WTC11 (cell line): ENCODE data around the gene OR2Y1. TPM values are rescaled to one million over a fixed set of nuclear protein-coding genes. Genes with fewer than 3 reads are reported as not detected.
"Not testable (repeated sequence)": the region's sequence is repeated elsewhere in the genome, so short reads cannot be mapped to it uniquely, and the experiment has no call there.

Source experiments
- ATAC-seq: fragments of 200-7000 bp; cut with Tn5 transposase; 2 replicates; pipeline ENCODE4 v1.10.0; 2021; ENCODE audit warnings: mild to moderate bottlenecking, moderate library complexity
- CTCF ChIA-PET: fragments of 300-600 bp; sonication (Branson Sonifier 250); formaldehyde crosslinking; loops from one replicate; lab custom pipeline; 2021; ENCODE audit warnings: antibody characterized with exemption; lab: Charles Lee
- POLR2A ChIA-PET: fragments of 350-600 bp; sonication (Branson Sonifier 250); formaldehyde crosslinking; loops from one replicate; lab custom pipeline; 2021; ENCODE audit warnings: antibody characterized with exemption; lab: Charles Lee
- DNase-seq: peaks from one replicate; pipeline ENCODE4 v3.0.0; 2021; ENCODE audit warnings: low spot score
- H3K27ac Mint-ChIP-seq: 2 replicates; pipeline ENCODE4 v1.8.0; 2021; ENCODE audit warnings: mixed read lengths
- H3K27me3 Mint-ChIP-seq: 2 replicates; pipeline ENCODE4 v1.8.0; 2021; ENCODE audit warnings: low read depth, mild to moderate bottlenecking, moderate library complexity, mixed read lengths
- H3K36me3 Mint-ChIP-seq: 2 replicates; pipeline ENCODE4 v1.8.0; 2021; ENCODE audit warnings: mixed read lengths
- H3K4me1 Mint-ChIP-seq: 2 replicates; pipeline ENCODE4 v1.8.0; 2022; ENCODE audit warnings: mixed read lengths
- H3K4me3 Mint-ChIP-seq: 2 replicates; pipeline ENCODE4 v1.8.0; 2021; ENCODE audit warnings: mild to moderate bottlenecking, moderate library complexity, mixed read lengths
- H3K9me3 Mint-ChIP-seq: 2 replicates; pipeline ENCODE4 v1.8.0; 2021; ENCODE audit warnings: mixed read lengths
- CBFB ChIP-seq: sonication (generic); formaldehyde crosslinking; IDR thresholded peaks from 2 replicates; pipeline ENCODE4 v1.8.1; 2022; ENCODE audit warnings: mild to moderate bottlenecking, low read depth, missing genetic modification reagents
- CDX4 ChIP-seq: fragments of 250-450 bp; sonication (Bioruptor Pico); IDR thresholded peaks from 2 replicates; pipeline ENCODE4 v1.9.0; 2021; ENCODE audit warnings: moderate library complexity, mild to moderate bottlenecking, inconsistent platforms, borderline replicate concordance
- E2F5 ChIP-seq: sonication (generic); formaldehyde crosslinking; IDR thresholded peaks from 2 replicates; pipeline ENCODE4 v1.8.1; 2022; ENCODE audit warnings: mild to moderate bottlenecking, moderate library complexity, missing genetic modification reagents
- ELF4 ChIP-seq: sonication (generic); formaldehyde crosslinking; IDR thresholded peaks from 2 replicates; pipeline ENCODE4 v1.8.1; 2022; ENCODE audit warnings: low read depth, mild to moderate bottlenecking, moderate library complexity, missing genetic modification reagents
- FOXK1 ChIP-seq: sonication (generic); formaldehyde crosslinking; IDR thresholded peaks from 2 replicates; pipeline ENCODE4 v1.8.0; 2022; ENCODE audit warnings: mild to moderate bottlenecking, moderate library complexity, missing genetic modification reagents
- HMGA2 ChIP-seq: fragments of 250-450 bp; sonication (Bioruptor Pico); IDR thresholded peaks from 2 replicates; pipeline ENCODE4 v1.4.0; 2021; ENCODE audit warnings: mild to moderate bottlenecking, moderate library complexity
- JAZF1 ChIP-seq: fragments of 250-450 bp; sonication (Bioruptor Pico); IDR thresholded peaks from 2 replicates; pipeline ENCODE4 v1.9.0; 2021; ENCODE audit warnings: moderate library complexity, mild to moderate bottlenecking, inconsistent platforms
- KAT7 ChIP-seq: sonication (generic); formaldehyde crosslinking; IDR thresholded peaks from 2 replicates; pipeline ENCODE4 v1.8.1; 2023; ENCODE audit warnings: missing genetic modification reagents, mild to moderate bottlenecking, borderline replicate concordance
- MLX ChIP-seq: sonication (generic); formaldehyde crosslinking; IDR thresholded peaks from 2 replicates; pipeline ENCODE4 v1.8.1; 2023; ENCODE audit warnings: mild to moderate bottlenecking, missing genetic modification reagents, moderate library complexity
- MYBL2 ChIP-seq: sonication (generic); formaldehyde crosslinking; IDR thresholded peaks from 2 replicates; pipeline ENCODE4 v1.8.1; 2023; ENCODE audit warnings: mild to moderate bottlenecking, moderate library complexity, missing genetic modification reagents
- NFYB ChIP-seq: sonication (generic); formaldehyde crosslinking; conservative IDR thresholded peaks from 2 replicates; pipeline ENCODE4 v1.8.0; 2022; ENCODE audit warnings: low read depth, missing genetic modification reagents
- NR3C1 ChIP-seq: sonication (generic); formaldehyde crosslinking; conservative IDR thresholded peaks from 2 replicates; pipeline ENCODE4 v1.8.1; 2023; ENCODE audit warnings: low read depth, mild to moderate bottlenecking, missing genetic modification reagents
- PRRX2 ChIP-seq: fragments of 250-450 bp; sonication (Bioruptor Pico); IDR thresholded peaks from 2 replicates; pipeline ENCODE4 v1.8.0; 2021; ENCODE audit warnings: mild to moderate bottlenecking
- RELA ChIP-seq: sonication (generic); formaldehyde crosslinking; IDR thresholded peaks from 2 replicates; pipeline ENCODE4 v1.8.1; 2022; ENCODE audit warnings: missing genetic modification reagents, mild to moderate bottlenecking, borderline replicate concordance
- SMAD3 ChIP-seq: sonication (generic); formaldehyde crosslinking; IDR thresholded peaks from 2 replicates; pipeline ENCODE4 v1.8.0; 2022; ENCODE audit warnings: missing genetic modification reagents, mild to moderate bottlenecking, borderline replicate concordance
- SMAD4 ChIP-seq: sonication (generic); formaldehyde crosslinking; IDR thresholded peaks from 2 replicates; pipeline ENCODE4 v1.8.0; 2022; ENCODE audit warnings: mild to moderate bottlenecking, missing genetic modification reagents
- SOX15 ChIP-seq: fragments of 250-450 bp; sonication (Bioruptor Pico); IDR thresholded peaks from 2 replicates; pipeline ENCODE4 v1.9.0; 2021; ENCODE audit warnings: mild to moderate bottlenecking
- STAT6 ChIP-seq: sonication (generic); formaldehyde crosslinking; conservative IDR thresholded peaks from 2 replicates; pipeline ENCODE4 v1.8.1; 2023; ENCODE audit warnings: mild to moderate bottlenecking, low read depth, missing genetic modification reagents, moderate library complexity
- ZBTB43 ChIP-seq: sonication (generic); formaldehyde crosslinking; IDR thresholded peaks from 2 replicates; pipeline ENCODE4 v1.8.1; 2023; ENCODE audit warnings: mild to moderate bottlenecking, missing genetic modification reagents
- ZNF671 ChIP-seq: fragments of 250-450 bp; sonication (Bioruptor Pico); IDR thresholded peaks from 2 replicates; pipeline ENCODE4 v1.8.0; 2021; ENCODE audit warnings: mild to moderate bottlenecking
- total RNA-seq: library from RNA; stranded (reverse); gene quantifications from 3 replicates; pipeline ENCODE4 v1.2.3, GENCODE V29; 2021

The OR2Y1 gene
- total RNA-seq, 1 experiment from 2014 or later = not detected

- Mint-ChIP-seq H3K9me3 (peaks cover 4% of the 10 kb centered on the region), H3K27ac (no peak overlapping the region), H3K36me3 (0 out of 2 replicates have a peak, but pooled peaks cover 2% of the 10 kb centered on the region), H3K4me3 (no peak overlapping the region), H3K27me3 (no peaks in the 10 kb centered on the region; the same call in 1 of the 2 replicates), H3K4me1 (no peaks in the 10 kb centered on the region)
- POLR2A ChIA-PET = no interaction called here
- ATAC-seq = no peak
- DNase-seq = no peak
- 0 out of 2 replicates have a peak, but pooled peaks have one; percentile 31 for TF ChIP-seq MLX
- no peak for TF ChIP-seq HMGA2 (CRISPR knock-in tag)
- no peak for TF ChIP-seq ZBTB43 (CRISPR knock-in tag)
- TF ChIP-seq, all 79 proteins: peak for 1
- CTCF ChIA-PET = interaction anchor here (0.6 to 2.5 kb wide), 27 partner anchors 9 to 518 kb away, joined by 3 to 18 read pairs (median 5); partner anchors contain the start of gene FLT4
Observed at GRCh38 chr5:180718810-180719453, 20.9 kb downstream of the OR2Y1 start.

GRCh38 chr5:180717989-180718388 is 21.9 kb downstream of the OR2Y1 start:
- H3K4me3 Mint-ChIP-seq = no peak overlapping the region
- H3K4me1 Mint-ChIP-seq = no peaks in the 10 kb centered on the region; the same call in 1 of the 2 replicates
- H3K27me3 Mint-ChIP-seq = no peaks in the 10 kb centered on the region; the same call in 1 of the 2 replicates
- POLR2A ChIA-PET = no interaction called here
- ATAC-seq (no peak), DNase-seq (no peak)
- TF ChIP-seq E2F5 (CRISPR knock-in tag) (no peak), CDX4 (CRISPR knock-in tag) (no peak), MYBL2 (CRISPR knock-in tag) (no peak), ZNF671 (CRISPR knock-in tag) (no peak), STAT6 (CRISPR knock-in tag) (no peak), NFYB (CRISPR knock-in tag) (no peak)
- CTCF ChIA-PET = interaction anchor here (0.8 to 2.5 kb wide), 19 partner anchors 8 to 517 kb away, joined by 3 to 18 read pairs (median 6); partner anchors contain the start of gene FLT4
- peaks cover 11% of the 10 kb centered on the region for H3K36me3 Mint-ChIP-seq
- H3K9me3 Mint-ChIP-seq = peaks cover 14% of the 10 kb centered on the region
- H3K27ac Mint-ChIP-seq = no peak overlapping the region

- no peak for DNase-seq
- H3K27ac Mint-ChIP-seq = no peak overlapping the region
- H3K36me3 Mint-ChIP-seq = peaks cover 19% of the 10 kb centered on the region
- no peaks in the 10 kb centered on the region; the same call in 1 of the 2 replicates for H3K27me3 Mint-ChIP-seq
- no peak for TF ChIP-seq PRRX2 (CRISPR knock-in tag)
- TF ChIP-seq HMGA2 (CRISPR knock-in tag) = no peak
- TF ChIP-seq, all 79 proteins: peak for 0
- peaks cover 11% of the 10 kb centered on the region for H3K4me1 Mint-ChIP-seq
- no peak overlapping the region for H3K4me3 Mint-ChIP-seq
- H3K9me3 Mint-ChIP-seq = peaks cover 39% of the 10 kb centered on the region
- ChIA-PET CTCF (interaction anchor here (2.6 kb wide), 1 partner anchor 15 kb away, joined by 18 read pairs; no protein-coding TSS in a partner anchor), POLR2A (no interaction called here)
- no peak for ATAC-seq
Observed at GRCh38 chr5:180704362-180704761, 35.5 kb downstream of the OR2Y1 start.

- H3K4me1 Mint-ChIP-seq = peaks cover 11% of the 10 kb centered on the region
- H3K4me3 Mint-ChIP-seq = no peak overlapping the region
- TF ChIP-seq JAZF1 (CRISPR knock-in tag) (no peak), FOXK1 (CRISPR knock-in tag) (no peak), SOX15 (CRISPR knock-in tag) (no peak), RELA (CRISPR knock-in tag) (no peak), ELF4 (CRISPR knock-in tag) (no peak), NR3C1 (CRISPR knock-in tag) (no peak), NFYB (CRISPR knock-in tag) (no peak), CBFB (CRISPR knock-in tag) (no peak), SMAD4 (CRISPR knock-in tag) (no peak), KAT7 (no peak), SMAD3 (CRISPR knock-in tag) (no peak)
- DNase-seq = no peak
- no peaks in the 10 kb centered on the region; the same call in 1 of the 2 replicates for H3K27me3 Mint-ChIP-seq
- H3K27ac Mint-ChIP-seq = no peak overlapping the region
- peaks cover 43% of the 10 kb centered on the region for H3K9me3 Mint-ChIP-seq
- ChIA-PET POLR2A (no interaction called here), CTCF (interaction anchor here (2.6 kb wide), 1 partner anchor 15 kb away, joined by 18 read pairs; no protein-coding TSS in a partner anchor)
- ATAC-seq = no peak
- peaks cover 21% of the 10 kb centered on the region for H3K36me3 Mint-ChIP-seq
Observed at GRCh38 chr5:180703912-180704311, 35.9 kb downstream of the OR2Y1 start.

- DNase-seq, H3K4me3 Mint-ChIP-seq, POLR2A ChIA-PET, H3K4me1 Mint-ChIP-seq, H3K27ac Mint-ChIP-seq, ATAC-seq, H3K27me3 Mint-ChIP-seq: not testable (repeated sequence)
- H3K9me3 Mint-ChIP-seq = peaks cover 47% of the 10 kb centered on the region
- peaks cover 21% of the 10 kb centered on the region for H3K36me3 Mint-ChIP-seq
- CTCF ChIA-PET = interaction anchor here (2.6 kb wide), 1 partner anchor 16 kb away, joined by 18 read pairs; no protein-coding TSS in a partner anchor
Observed at GRCh38 chr5:180703371-180703770, 36.5 kb downstream of the OR2Y1 start.
